GM23248 (cell line): ENCODE measurements around the gene CUL9.

Experiments used
- EZH2 ChIP-seq: fragments of 200-600 bp; sonication (generic); IDR thresholded peaks from 2 replicates; pipeline ENCODE4 v1.6.1; 2018; ENCODE audit warnings: antibody characterized with exemption, mild to moderate bottlenecking; ENCODE audit not compliant: insufficient read depth, poor library complexity, severe bottlenecking
- EZH2phosphoT487 ChIP-seq: fragments of 200-600 bp; sonication (generic); IDR thresholded peaks from 2 replicates; pipeline ENCODE4 v1.6.1; 2018; ENCODE audit warnings: antibody characterized with exemption, moderate library complexity, mild to moderate bottlenecking, low read depth; ENCODE audit not compliant: insufficient read depth

DNA sequence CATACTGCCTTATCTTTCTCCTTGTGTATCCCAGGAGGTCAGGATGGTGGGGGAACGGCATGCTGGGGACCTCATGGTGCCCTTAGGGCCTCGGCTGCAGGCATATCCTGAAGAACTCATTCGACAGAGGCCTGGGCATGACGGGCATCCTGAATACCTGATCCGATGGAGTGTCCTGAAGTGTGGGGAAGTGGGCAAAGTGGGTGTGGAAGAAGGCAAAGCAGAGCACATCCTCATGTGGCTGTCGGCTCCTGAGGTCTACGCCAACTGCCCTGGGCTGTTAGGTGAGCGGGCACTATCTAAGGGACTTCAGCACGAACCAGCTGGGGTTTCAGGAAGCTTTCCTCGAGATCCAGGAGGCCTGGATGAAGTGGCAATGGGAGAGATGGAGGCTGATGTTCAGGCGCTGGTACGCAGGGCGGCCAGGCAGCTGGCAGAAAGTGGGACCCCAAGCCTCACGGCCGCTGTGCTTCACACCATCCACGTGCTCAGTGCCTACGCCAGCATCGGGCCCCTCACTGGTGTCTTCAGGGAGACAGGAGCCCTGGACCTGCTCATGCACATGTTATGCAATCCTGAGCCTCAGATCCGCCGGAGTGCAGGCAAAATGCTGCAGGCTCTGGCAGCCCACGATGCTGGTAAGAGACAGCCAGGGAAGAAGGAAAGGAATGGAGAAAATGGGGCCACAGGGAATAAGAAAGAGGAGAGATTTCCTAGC lies 2.4 kb downstream of the CUL9 start:
- TF ChIP-seq EZH2, result no peak
- TF ChIP-seq EZH2phosphoT487, result no peak
